GM23338 (cell line): ENCODE data around the gene LPAR4. TPM values are rescaled to one million over a fixed set of nuclear protein-coding genes. Genes with fewer than 3 reads are reported as not detected.

Experiments used
- ATAC-seq: fragments of 200-7000 bp; cut with Tn5 transposase; 3 replicates; pipeline ENCODE4 v1.9.1; 2020
- DNase-seq: peaks from one replicate; pipeline ENCODE4 v3.0.0-alpha.2; 2015; ENCODE audit warnings: low spot score
- H2AFZ ChIP-seq: fragments of 200-600 bp; sonication (generic); 2 replicates; pipeline ENCODE4 v1.8.0; 2016; ENCODE audit warnings: antibody characterized with exemption, mild to moderate bottlenecking, moderate library complexity
- H3F3A ChIP-seq: fragments of 200-600 bp; sonication (generic); replicated peaks from 2 replicates; pipeline ENCODE4 v1.8.0; 2017; ENCODE audit warnings: antibody characterized with exemption, mixed run types, low read depth
- H3K27ac ChIP-seq: fragments of 200-600 bp; sonication (generic); 2 replicates; pipeline ENCODE4 v1.6.1; 2016; ENCODE audit warnings: low read depth
- H3K27me3 ChIP-seq: fragments of 200-600 bp; sonication (generic); 2 replicates; pipeline ENCODE4 v1.8.0; 2016; ENCODE audit warnings: mild to moderate bottlenecking, mixed run types, moderate library complexity; ENCODE audit not compliant: insufficient read depth
- H3K36me3 ChIP-seq: fragments of 200-600 bp; sonication (generic); 2 replicates; pipeline ENCODE4 v1.8.0; 2016; ENCODE audit warnings: mild to moderate bottlenecking; ENCODE audit not compliant: insufficient read depth
- H3K4me1 ChIP-seq: fragments of 200-600 bp; sonication (generic); 2 replicates; pipeline ENCODE4 v1.8.0; 2016; ENCODE audit warnings: mild to moderate bottlenecking, moderate library complexity; ENCODE audit not compliant: insufficient read depth
- H3K4me2 ChIP-seq: fragments of 200-600 bp; sonication (generic); 2 replicates; pipeline ENCODE4 v1.7.1; 2017; ENCODE audit warnings: mixed run types
- H3K4me3 ChIP-seq: fragments of 200-600 bp; sonication (generic); 2 replicates; pipeline ENCODE4 v1.6.1; 2016; ENCODE audit warnings: mixed run types
- H3K79me2 ChIP-seq: fragments of 200-600 bp; sonication (generic); replicated peaks from 2 replicates; pipeline ENCODE4 v1.8.0; 2017; ENCODE audit warnings: mild to moderate bottlenecking; ENCODE audit not compliant: insufficient read depth
- H3K9me2 ChIP-seq: fragments of 200-600 bp; sonication (generic); 2 replicates; pipeline ENCODE4 v1.8.0; 2017; ENCODE audit not compliant: insufficient read depth
- H4K20me1 ChIP-seq: fragments of 200-600 bp; sonication (generic); replicated peaks from 2 replicates; pipeline ENCODE4 v1.8.0; 2017; ENCODE audit warnings: mild to moderate bottlenecking; ENCODE audit not compliant: insufficient read depth
- H3K27ac Mint-ChIP-seq: 2 replicates; pipeline ENCODE4 v1.8.0; 2020; ENCODE audit warnings: inconsistent platforms, mild to moderate bottlenecking, moderate library complexity, mixed read lengths
- H3K27me3 Mint-ChIP-seq: 3 replicates; pipeline ENCODE4 v1.8.0; 2022; ENCODE audit warnings: low read depth, mild to moderate bottlenecking, moderate library complexity, mixed read lengths, inconsistent platforms; ENCODE audit not compliant: insufficient read depth, poor library complexity
- H3K36me3 Mint-ChIP-seq: 3 replicates; pipeline ENCODE4 v1.8.0; 2021; ENCODE audit warnings: low read depth, mild to moderate bottlenecking, inconsistent platforms, moderate library complexity, mixed read lengths
- H3K4me1 Mint-ChIP-seq: 3 replicates; pipeline ENCODE4 v1.8.0; 2020; ENCODE audit warnings: mild to moderate bottlenecking, inconsistent platforms, mixed read lengths
- H3K4me3 Mint-ChIP-seq: 3 replicates; pipeline ENCODE4 v1.8.0; 2021; ENCODE audit warnings: moderate library complexity, mild to moderate bottlenecking, inconsistent platforms, mixed read lengths
- H3K9me3 Mint-ChIP-seq: 3 replicates; pipeline ENCODE4 v1.8.0; 2020; ENCODE audit warnings: moderate library complexity, mild to moderate bottlenecking, inconsistent platforms, mixed read lengths
- CREB1 ChIP-seq: fragments of 250-450 bp; sonication (Bioruptor Pico); IDR thresholded peaks from 2 replicates; pipeline ENCODE4 v1.5.0; 2020; ENCODE audit warnings: low read depth, mild to moderate bottlenecking, moderate library complexity
- CTCF ChIP-seq, 2 experiments: fragments of 200-600 bp in 1 of 2; sonication (generic) in 1 of 2; conservative IDR thresholded peaks; 2 replicates each; pipeline versions ENCODE4 v1.5.1 to v1.6.1; 2016 to 2017; ENCODE audit warnings: antibody characterized with exemption in 2 of 2, low read depth in 2 of 2, mild to moderate bottlenecking in 2 of 2, moderate library complexity in 1 of 2
- EZH2 ChIP-seq: fragments of 200-600 bp; sonication (generic); IDR thresholded peaks from one replicate; pipeline ENCODE4 v1.8.0; 2017; ENCODE audit warnings: antibody characterized with exemption, mild to moderate bottlenecking, low read depth; ENCODE audit not compliant: unreplicated experiment
- EZH2phosphoT487 ChIP-seq: fragments of 200-600 bp; sonication (generic); IDR thresholded peaks from one replicate; pipeline ENCODE4 v1.8.1; 2018; ENCODE audit warnings: antibody characterized with exemption; ENCODE audit not compliant: unreplicated experiment
- JUNB ChIP-seq: IDR thresholded peaks from one replicate; pipeline ENCODE4 v1.6.1; 2016; ENCODE audit warnings: antibody characterized with exemption; ENCODE audit not compliant: unreplicated experiment
- NANOG ChIP-seq: IDR thresholded peaks from 2 replicates; pipeline ENCODE4 v1.6.1; 2016; ENCODE audit warnings: antibody characterized with exemption, borderline replicate concordance
- POLR2AphosphoS5 ChIP-seq: IDR thresholded peaks from 2 replicates; pipeline ENCODE4 v1.6.1; 2016; ENCODE audit warnings: antibody characterized with exemption, low read depth
- REST ChIP-seq: IDR thresholded peaks from one replicate; pipeline ENCODE4 v1.6.1; 2018; ENCODE audit warnings: antibody characterized with exemption; ENCODE audit not compliant: unreplicated experiment
- STAT1 ChIP-seq: IDR thresholded peaks from one replicate; pipeline ENCODE4 v1.6.1; 2016; ENCODE audit warnings: antibody characterized with exemption; ENCODE audit not compliant: unreplicated experiment
- ZNF114 ChIP-seq: fragments of 250-450 bp; sonication (Bioruptor Pico); IDR thresholded peaks from 2 replicates; pipeline ENCODE4 v1.5.0; 2020; ENCODE audit warnings: mild to moderate bottlenecking, moderate library complexity
- ZNF331 ChIP-seq: fragments of 250-450 bp; sonication (Bioruptor Pico); IDR thresholded peaks from 2 replicates; pipeline ENCODE4 v1.5.0; 2020; ENCODE audit warnings: low read depth, mild to moderate bottlenecking, moderate library complexity
- ZNF462 ChIP-seq: fragments of 250-450 bp; sonication (Bioruptor Pico); IDR thresholded peaks from 2 replicates; pipeline ENCODE4 v1.5.0; 2020; ENCODE audit warnings: mild to moderate bottlenecking, moderate library complexity
- polyA plus RNA-seq: library from polyadenylated mRNA; unstranded; fragments of >200 nt; fragmentation: Nextera tagmentation; extraction: Ambion mirVana; gene quantifications from 2 replicates; pipeline ENCODE4 v1.2.1, GENCODE V29; 2016
- total RNA-seq: library from RNA; depleted of rRNA; stranded (reverse); fragments of >200 nt; shearing (Covaris generic); gene quantifications from 2 replicates; pipeline ENCODE4 v1.2.3, GENCODE V29; 2014
- TF ChIP-seq, protein P1 (sequence below): IDR thresholded peaks from 2 replicates; pipeline ENCODE4 v1.6.1; 2016; ENCODE audit warnings: antibody characterized with exemption

The LPAR4 gene
- total and polyA plus RNA-seq, 2 experiments from 2014 or later, result 14.1 to 14.9 TPM

DNA sequence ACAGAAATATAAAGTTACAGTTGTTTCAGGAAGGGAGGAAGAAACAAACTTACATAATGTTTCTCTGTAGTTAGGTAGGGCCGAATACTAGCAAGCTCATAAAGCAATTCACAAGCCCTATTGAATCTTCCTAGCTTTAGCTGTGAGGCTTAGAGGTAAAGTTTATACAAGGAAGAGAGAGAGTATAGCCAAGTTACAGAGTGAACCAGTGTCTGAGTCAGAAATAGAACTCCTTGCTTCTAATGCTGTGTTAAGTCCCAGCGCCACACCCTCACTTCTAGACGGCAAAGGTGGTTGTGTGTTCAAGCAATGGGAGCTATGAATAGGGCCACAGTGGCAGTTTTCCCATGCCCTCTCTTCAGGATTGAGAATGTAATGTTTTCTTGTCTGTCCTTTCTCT, 6.1 kb downstream of the LPAR4 start:
- peaks cover 9% of the 10 kb centered on the region for H3K4me1 Mint-ChIP-seq
- no peak overlapping the region for H3K27ac Mint-ChIP-seq
- no peaks in the 10 kb centered on the region for H3K36me3 ChIP-seq
- no peaks in the 10 kb centered on the region for H4K20me1 ChIP-seq
- no peak overlapping the region for H2AFZ ChIP-seq
- H3K27me3 Mint-ChIP-seq, result no peaks in the 10 kb centered on the region
- H3K79me2 ChIP-seq, result peaks cover 13% of the 10 kb centered on the region; the same call in 1 of the 2 replicates
- no peak overlapping the region for H3K4me3 Mint-ChIP-seq
- H3K9me3 Mint-ChIP-seq, result no peaks in the 10 kb centered on the region
- H3K27me3 ChIP-seq, result no peaks in the 10 kb centered on the region
- no peak overlapping the region for H3K4me2 ChIP-seq
- no peaks in the 10 kb centered on the region for H3F3A ChIP-seq
- no peak for DNase-seq
- TF ChIP-seq ZNF114 (no peak), ZNF462 (CRISPR knock-in tag) (no peak), NANOG (no peak), CREB1 (CRISPR knock-in tag) (no peak), EZH2phosphoT487 (no peak), STAT1 (no peak), CTCF (conservative IDR thresholded peaks at IDR 0.05; ENCODE audit: low read depth in 2 of 2) (no peak), REST (no peak), EZH2 (no peak), JUNB (no peak), ZNF331 (no peak), POLR2AphosphoS5 (no peak)
- TF ChIP-seq, protein P1, sequence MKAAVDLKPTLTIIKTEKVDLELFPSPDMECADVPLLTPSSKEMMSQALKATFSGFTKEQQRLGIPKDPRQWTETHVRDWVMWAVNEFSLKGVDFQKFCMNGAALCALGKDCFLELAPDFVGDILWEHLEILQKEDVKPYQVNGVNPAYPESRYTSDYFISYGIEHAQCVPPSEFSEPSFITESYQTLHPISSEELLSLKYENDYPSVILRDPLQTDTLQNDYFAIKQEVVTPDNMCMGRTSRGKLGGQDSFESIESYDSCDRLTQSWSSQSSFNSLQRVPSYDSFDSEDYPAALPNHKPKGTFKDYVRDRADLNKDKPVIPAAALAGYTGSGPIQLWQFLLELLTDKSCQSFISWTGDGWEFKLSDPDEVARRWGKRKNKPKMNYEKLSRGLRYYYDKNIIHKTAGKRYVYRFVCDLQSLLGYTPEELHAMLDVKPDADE, result no peak
- H3K9me2 ChIP-seq, result no peaks in the 10 kb centered on the region
- H3K36me3 Mint-ChIP-seq, result peaks cover 9% of the 10 kb centered on the region; the same call in 2 of the 3 replicates
- no peak overlapping the region for H3K27ac ChIP-seq
- no peak for ATAC-seq
- no peak overlapping the region for H3K4me3 ChIP-seq
- peaks cover 11% of the 10 kb centered on the region for H3K4me1 ChIP-seq
